Measurements from ENCODE around the gene CXCL3.

Gene CXCL3

GRCh38 chr4:74061430-74061829, 22.9 kb upstream of the CXCL3 start:
- no peak for TF ChIP-seq CTCF (IDR thresholded peaks at IDR 0.05; ENCODE audit: low read depth, low read length)
- no peak overlapping the region for H3K4me3 ChIP-seq (ENCODE audit: low read depth, low read length)

GRCh38 chr4:74059161-74059829, 20.8 kb upstream of the CXCL3 start:
- TF ChIP-seq CTCF (IDR thresholded peaks at IDR 0.05; ENCODE audit: low read depth, low read length), result no peak
- H3K4me3 ChIP-seq (ENCODE audit: low read depth, low read length), result no peak overlapping the region

- no peak overlapping the region for H3K4me3 ChIP-seq (ENCODE audit: low read depth, low read length)
Observed at GRCh38 chr4:74058048-74058651, 19.7 kb upstream of the CXCL3 start.

GRCh38 chr4:74057588-74057987, 19.1 kb upstream of the CXCL3 start:
- H3K4me3 ChIP-seq (ENCODE audit: low read depth, low read length), result no peak overlapping the region
- no peak for TF ChIP-seq CTCF (IDR thresholded peaks at IDR 0.05; ENCODE audit: low read depth, low read length)

More at GRCh38 chr4:74058048-74058651, 19.7 kb upstream of the CXCL3 start:
- no peak for TF ChIP-seq CTCF (IDR thresholded peaks at IDR 0.05; ENCODE audit: low read depth, low read length)

GRCh38 chr4:74056858-74057562, 18.5 kb upstream of the CXCL3 start:
- no peak for TF ChIP-seq CTCF (IDR thresholded peaks at IDR 0.05; ENCODE audit: low read depth, low read length)
- H3K4me3 ChIP-seq (ENCODE audit: low read depth, low read length), result no peak overlapping the region

GRCh38 chr4:74056114-74056857, 17.8 kb upstream of the CXCL3 start:
- TF ChIP-seq CTCF (IDR thresholded peaks at IDR 0.05; ENCODE audit: low read depth, low read length), result no peak
- no peak overlapping the region for H3K4me3 ChIP-seq (ENCODE audit: low read depth, low read length)
